Sigmoid colon (tissue), 7 donors: ENCODE results near the gene KREMEN2. TPM values are rescaled to one million over a fixed set of nuclear protein-coding genes. Genes with fewer than 3 reads are reported as not detected.

Source experiments
- DNase-seq: peaks from one replicate; pipeline ENCODE4 v3.0.0-alpha.2; 2019
- H3K27ac ChIP-seq, 4 donors: fragments of 200-600 bp; sonication (generic); one replicate each; pipeline ENCODE4 v1.5.1; 2016 to 2019; ENCODE audit warnings: mild to moderate bottlenecking in 1 of 4
- H3K27me3 ChIP-seq, 3 donors: fragments of 200-600 bp; sonication (generic); one replicate each; pipeline ENCODE4 v1.5.1; 2019; ENCODE audit warnings: mild to moderate bottlenecking in 1 of 3
- H3K36me3 ChIP-seq, 4 donors: fragments of 200-600 bp; sonication (generic); one replicate each; pipeline ENCODE4 v1.5.1; 2016 to 2019
- H3K4me1 ChIP-seq, 4 donors: fragments of 200-600 bp; sonication (generic); one replicate each; pipeline ENCODE4 v1.5.1; 2017 to 2019
- H3K4me3 ChIP-seq, 4 donors: fragments of 200-600 bp; sonication (generic); one replicate each; pipeline ENCODE4 v1.5.1; 2017 to 2019; ENCODE audit warnings: mild to moderate bottlenecking in 2 of 4, moderate library complexity in 1 of 4
- H3K9me3 ChIP-seq, 4 donors: fragments of 200-600 bp in 3 of 4; sonication (generic) in 3 of 4; one replicate each; pipeline versions ENCODE4 v1.5.1 to v1.6.1; 2013 to 2019
- CTCF ChIP-seq, 4 experiments: fragments of 450-650 bp in 3 of 4; fragments of 200-600 bp in 1 of 4; IDR thresholded peaks; one replicate each; pipeline ENCODE4 v1.5.1; 2016 to 2019; ENCODE audit warnings: antibody characterized with exemption in 4 of 4, mild to moderate bottlenecking in 3 of 4, moderate library complexity in 2 of 4
- EP300 ChIP-seq, 4 donors: sonication (generic); formaldehyde crosslinking; IDR thresholded peaks; one replicate each; pipeline ENCODE4 v1.6.1; 2017; ENCODE audit warnings: antibody characterized with exemption in 4 of 4
- POLR2A ChIP-seq, 2 donors: fragments of 450-650 bp; IDR thresholded peaks; one replicate each; pipeline ENCODE4 v1.6.1; 2016; ENCODE audit warnings: antibody characterized with exemption in 2 of 2, mild to moderate bottlenecking in 2 of 2, moderate library complexity in 2 of 2
- POLR2AphosphoS5 ChIP-seq, 4 donors: sonication (generic); formaldehyde crosslinking; IDR thresholded peaks; one replicate each; pipeline ENCODE4 v1.6.1; 2017; ENCODE audit warnings: antibody characterized with exemption in 4 of 4
- WGBS, 2 donors: extraction: QIAGEN DNeasy Blood & Tissue Kit; methylation state at CpG; one replicate each; pipeline ENCODE4 v1.1.7; 2013; 5-methylcytosine and 5-hydroxymethylcytosine counted together
- intact Hi-C: fragments of 100-400 bp; cut with DNase I; formaldehyde crosslinking; loops from one replicate; pipeline ENCODE4 v1.15.1; 2023
- polyA plus RNA-seq, 3 donors: library from polyadenylated mRNA; stranded (reverse); fragments of 200-250 nt; gene quantifications; one replicate each; pipeline ENCODE4 v1.2.3, GENCODE V29; 2013
- total RNA-seq, 4 donors: library from RNA; depleted of rRNA; stranded (reverse); fragments of >200 nt; gene quantifications; one replicate each; pipeline ENCODE4 v1.1.0, GENCODE V29; 2016
- donor health status: healthy with polysubstance abuse.
- donor health status: Bipolar disorder and iron deficiency.
- donor health status: healthy.

KREMEN2 gene
- total and polyA plus RNA-seq, 7 donors, result 1.0 to 1.8 (median 1.6) TPM; not detected in 4

GRCh38 chr16:2987833-2988232 lies 23.8 kb downstream of the KREMEN2 start:
- Histone ChIP-seq H3K4me3 (no peak overlapping the region), H3K9me3 (no peaks in the 10 kb centered on the region), H3K4me1 (peaks cover 0 to 12% (median 9%) of the 10 kb centered on the region in 4 donors), H3K27ac (no peak overlapping the region), H3K36me3 (no peaks in the 10 kb centered on the region), H3K27me3 (peaks cover 0 to 22% (median 0%) of the 10 kb centered on the region in 3 donors)
- TF ChIP-seq POLR2AphosphoS5 (IDR thresholded peaks at IDR 0.05) (no peak), POLR2A (IDR thresholded peaks at IDR 0.05) (no peak), EP300 (IDR thresholded peaks at IDR 0.05) (no peak), CTCF (IDR thresholded peaks at IDR 0.05) (no peak)
- 78 to 84% methylated on average over 8 of the region's 8 CpGs for WGBS, 2 donors
- DNase-seq, result no peak
- intact Hi-C loops, result no loop called here

- WGBS, 2 donors, result 78 to 84% methylated on average over 8 of the region's 8 CpGs
- TF ChIP-seq POLR2A (IDR thresholded peaks at IDR 0.05) (no peak), CTCF (IDR thresholded peaks at IDR 0.05) (no peak), EP300 (IDR thresholded peaks at IDR 0.05) (no peak), POLR2AphosphoS5 (IDR thresholded peaks at IDR 0.05) (no peak)
- intact Hi-C loops, result no loop called here
- Histone ChIP-seq H3K27me3 (peaks cover 0 to 22% (median 0%) of the 10 kb centered on the region in 3 donors), H3K4me3 (no peak overlapping the region), H3K27ac (no peak overlapping the region), H3K4me1 (peaks cover 0 to 8% (median 5%) of the 10 kb centered on the region in 4 donors), H3K9me3 (no peaks in the 10 kb centered on the region), H3K36me3 (no peaks in the 10 kb centered on the region)
- DNase-seq, result no peak
Observed at GRCh38 chr16:2988590-2989099, 24.6 kb downstream of the KREMEN2 start.

GRCh38 chr16:2990891-2991290 lies 26.8 kb downstream of the KREMEN2 start:
- H3K27me3 ChIP-seq, result peaks cover 0 to 23% (median 0%) of the 10 kb centered on the region in 3 donors
- no peak for TF ChIP-seq CTCF (IDR thresholded peaks at IDR 0.05)
- TF ChIP-seq EP300 (IDR thresholded peaks at IDR 0.05), result no peak
- no peak for TF ChIP-seq POLR2A (IDR thresholded peaks at IDR 0.05)
- no peak for TF ChIP-seq POLR2AphosphoS5 (IDR thresholded peaks at IDR 0.05)
- H3K27ac ChIP-seq, result no peak overlapping the region
- H3K4me3 ChIP-seq, result no peak overlapping the region
- no peaks in the 10 kb centered on the region for H3K9me3 ChIP-seq
- H3K36me3 ChIP-seq, result no peaks in the 10 kb centered on the region
- no peaks in the 10 kb centered on the region for H3K4me1 ChIP-seq
- DNase-seq, result no peak
- intact Hi-C loops, result no loop called here
- 35 to 63% methylated on average over 10 of the region's 10 CpGs for WGBS, 2 donors

- Histone ChIP-seq H3K4me3 (no peak overlapping the region), H3K4me1 (no peaks in the 10 kb centered on the region), H3K27me3 (peaks cover 0 to 31% (median 0%) of the 10 kb centered on the region in 3 donors), H3K9me3 (no peaks in the 10 kb centered on the region), H3K27ac (no peak overlapping the region), H3K36me3 (no peaks in the 10 kb centered on the region)
- intact Hi-C loops, result no loop called here
- DNase-seq, result no peak
- WGBS, 2 donors, result 64 to 87% methylated on average over 12 of the region's 12 CpGs
- TF ChIP-seq EP300 (IDR thresholded peaks at IDR 0.05), result no peak
- no peak for TF ChIP-seq CTCF (IDR thresholded peaks at IDR 0.05)
- TF ChIP-seq POLR2AphosphoS5 (IDR thresholded peaks at IDR 0.05), result no peak
- TF ChIP-seq POLR2A (IDR thresholded peaks at IDR 0.05), result no peak
Observed at GRCh38 chr16:2991566-2992261, 27.6 kb downstream of the KREMEN2 start.
